HepG2 (cell line): Measurements from ENCODE around the gene SYT7. TPM values are rescaled to one million over a fixed set of nuclear protein-coding genes. Genes with fewer than 3 reads are reported as not detected.

Source experiments
- ATAD3A ChIP-seq: sonication (generic); formaldehyde crosslinking; IDR thresholded peaks from 2 replicates; pipeline ENCODE4 v1.4.0; 2020; ENCODE audit warnings: missing genetic modification reagents
- ATF2 ChIP-seq: sonication (generic); formaldehyde crosslinking; IDR thresholded peaks from 2 replicates; pipeline ENCODE4 v1.4.0; 2020; ENCODE audit warnings: missing genetic modification reagents
- ELF3 ChIP-seq: IDR thresholded peaks from 2 replicates; pipeline ENCODE4 v1.6.1; 2016; ENCODE audit warnings: missing genetic modification reagents, missing compliant biosample characterization
- HOXA9 ChIP-seq: sonication (generic); formaldehyde crosslinking; IDR thresholded peaks from 2 replicates; pipeline ENCODE4 v1.8.1; 2022; ENCODE audit warnings: missing genetic modification reagents, mild to moderate bottlenecking, moderate library complexity, borderline replicate concordance
- IRX3 ChIP-seq: sonication (generic); formaldehyde crosslinking; IDR thresholded peaks from 2 replicates; pipeline ENCODE4 v1.8.1; 2023; ENCODE audit warnings: mild to moderate bottlenecking, low read depth, missing genetic modification reagents, borderline replicate concordance
- JUND ChIP-seq: sonication (generic); formaldehyde crosslinking; IDR thresholded peaks from 2 replicates; pipeline ENCODE4 v1.8.0; 2022; ENCODE audit warnings: mild to moderate bottlenecking, missing genetic modification reagents
- MEIS2 ChIP-seq: sonication (generic); formaldehyde crosslinking; IDR thresholded peaks from 2 replicates; pipeline ENCODE4 v1.9.0; 2021; ENCODE audit warnings: mild to moderate bottlenecking, missing genetic modification reagents
- NCOA1 ChIP-seq: sonication (generic); formaldehyde crosslinking; IDR thresholded peaks from 2 replicates; pipeline ENCODE4 v1.9.0; 2021; ENCODE audit warnings: missing genetic modification reagents
- NR0B2 ChIP-seq: sonication (generic); formaldehyde crosslinking; IDR thresholded peaks from 2 replicates; pipeline ENCODE4 v1.4.0; 2020; ENCODE audit warnings: mild to moderate bottlenecking, missing genetic modification reagents
- NR2F6 ChIP-seq, 2 experiments: IDR thresholded peaks; 2 replicates each; pipeline ENCODE4 v1.6.1; 2016; ENCODE audit warnings: antibody characterized with exemption in 1 of 2, mild to moderate bottlenecking in 1 of 2
- SALL2 ChIP-seq: sonication (generic); formaldehyde crosslinking; IDR thresholded peaks from 2 replicates; pipeline ENCODE4 v1.8.1; 2023; ENCODE audit warnings: mild to moderate bottlenecking, missing genetic modification reagents, inconsistent platforms
- SRF ChIP-seq: IDR thresholded peaks from 2 replicates; pipeline ENCODE4 v1.6.1; 2011; ENCODE audit warnings: mild to moderate bottlenecking, low read depth, low read length, moderate library complexity
- ZBTB10 ChIP-seq: sonication (generic); formaldehyde crosslinking; IDR thresholded peaks from 2 replicates; pipeline ENCODE4 v1.4.0; 2020; ENCODE audit warnings: missing genetic modification reagents, borderline replicate concordance
- ZEB1 ChIP-seq: IDR thresholded peaks from 2 replicates; pipeline ENCODE4 v1.6.1; 2012; ENCODE audit warnings: mild to moderate bottlenecking, low read depth, inconsistent platforms; ENCODE audit not compliant: insufficient replicate concordance
- ZMAT3 ChIP-seq: sonication (generic); formaldehyde crosslinking; conservative IDR thresholded peaks from 2 replicates; pipeline ENCODE4 v1.7.0; 2021; ENCODE audit warnings: missing genetic modification reagents
- ZNF124 ChIP-seq: sonication (generic); formaldehyde crosslinking; IDR thresholded peaks from 2 replicates; pipeline ENCODE4 v1.4.0; 2020; ENCODE audit warnings: missing genetic modification reagents
- ZNF160 ChIP-seq: sonication (generic); formaldehyde crosslinking; IDR thresholded peaks from 2 replicates; pipeline ENCODE4 v1.8.0; 2022; ENCODE audit warnings: mild to moderate bottlenecking, inconsistent platforms, missing genetic modification reagents
- ZNF510 ChIP-seq: sonication (generic); formaldehyde crosslinking; IDR thresholded peaks from 2 replicates; pipeline ENCODE4 v1.4.0; 2020; ENCODE audit warnings: low read depth, mild to moderate bottlenecking, missing genetic modification reagents
- ZNF580 ChIP-seq: IDR thresholded peaks from 2 replicates; pipeline ENCODE4 v1.6.1; 2016; ENCODE audit warnings: low read depth, borderline replicate concordance
- ZNF605 ChIP-seq: sonication (generic); formaldehyde crosslinking; IDR thresholded peaks from 2 replicates; pipeline ENCODE4 v1.8.0; 2022; ENCODE audit warnings: mild to moderate bottlenecking, missing genetic modification reagents
- ZNF766 ChIP-seq: sonication (generic); formaldehyde crosslinking; IDR thresholded peaks from 2 replicates; pipeline ENCODE4 v1.5.0; 2020; ENCODE audit warnings: missing genetic modification reagents, borderline replicate concordance
- ZNF891 ChIP-seq: sonication (generic); formaldehyde crosslinking; IDR thresholded peaks from 2 replicates; pipeline ENCODE4 v1.5.0; 2020; ENCODE audit warnings: mild to moderate bottlenecking, missing genetic modification reagents
- polyA plus RNA-seq, 8 experiments: library from polyadenylated mRNA; depleted of rRNA in 3 of 8; stranded (reverse) in 7 of 8; unstranded in 1 of 8; fragments of >200 nt; fragmentation: Illumina TruSeq in 4 of 8; extraction: Trizol in 4 of 8; gene quantifications; 2 replicates each; pipeline versions ENCODE4 v1.2.1 to v1.2.3, GENCODE V29; 2011 to 2016; ENCODE audit warnings: low read depth in 4 of 8, missing spikeins in 1 of 8, mixed read lengths in 1 of 8; ENCODE audit not compliant: insufficient read depth in 1 of 8
- total RNA-seq, 5 experiments: library from RNA; depleted of rRNA; stranded (reverse); fragments of >200 nt; fragmentation: Illumina TruSeq; extraction: Trizol; gene quantifications; 2 replicates each; pipeline ENCODE4 v1.2.3, GENCODE V29; 2016; ENCODE audit warnings: low read depth in 1 of 5

SYT7 gene
- total and polyA plus RNA-seq, 2 of the 13 experiments (the other 11 are each of a cell fraction or from before 2014, with no cell fraction given) = 1.4 to 4.4 TPM

- TF ChIP-seq JUND (CRISPR knock-in tag) (no peak), SALL2 (CRISPR knock-in tag) (no peak), ZMAT3 (CRISPR knock-in tag) (peak; percentile 57; the same call in 1 of the 2 replicates), ELF3 (peak; percentile 39; the same call in 1 of the 2 replicates), MEIS2 (CRISPR knock-in tag) (no peak), ATF2 (CRISPR knock-in tag) (no peak), ZEB1 (no peak), NR0B2 (no peak; the same call in 1 of the 2 replicates), SRF (no peak), ATAD3A (CRISPR knock-in tag) (no peak), ZBTB10 (CRISPR knock-in tag) (no peak), HOXA9 (no peak), ZNF605 (CRISPR knock-in tag) (peak; percentile 67; the same call in 1 of the 2 replicates), ZNF160 (CRISPR knock-in tag) (no peak), ZNF891 (no peak; the same call in 1 of the 2 replicates), NCOA1 (CRISPR knock-in tag) (no peak), ZNF124 (CRISPR knock-in tag) (peak; percentile 90; the same call in 1 of the 2 replicates), ZNF580 (CRISPR knock-in tag) (peak; percentile 67; the same call in 1 of the 2 replicates), ZNF510 (CRISPR knock-in tag) (no peak), NR2F6 (IDR thresholded peaks at IDR 0.05) (no peak), NR2F6 (CRISPR knock-in tag; IDR thresholded peaks at IDR 0.05) (no peak; the same call in 1 of the 2 replicates), ZNF766 (CRISPR knock-in tag) (peak; percentile 67; the same call in 1 of the 2 replicates), IRX3 (peak; percentile 46; the same call in 1 of the 2 replicates)
Measured at GRCh38 chr11:61509043-61510029, 71.5 kb downstream of the SYT7 start (continued).
